Gastrocnemius medialis (tissue), 4 donors: ENCODE results near the gene WNT2.

Experiments used
- POLR2A ChIP-seq, 2 donors: fragments of 450-650 bp; IDR thresholded peaks; one replicate each; pipeline ENCODE4 v1.6.1; 2017; ENCODE audit warnings: antibody characterized with exemption in 2 of 2, mild to moderate bottlenecking in 2 of 2, moderate library complexity in 2 of 2
- TF ChIP-seq, protein P1 (sequence below), 5 experiments: fragments of 450-650 bp in 3 of 5; fragments of 200-600 bp in 2 of 5; sonication (generic) in 2 of 5; IDR thresholded peaks in 4 of 5; conservative IDR thresholded peaks in 1 of 5; 1 replicate in 4 of 5; 2 replicates in 1 of 5; pipeline ENCODE4 v1.5.1; 2016 to 2019; ENCODE audit warnings: antibody characterized with exemption in 5 of 5, mild to moderate bottlenecking in 3 of 5, moderate library complexity in 3 of 5

DNA sequence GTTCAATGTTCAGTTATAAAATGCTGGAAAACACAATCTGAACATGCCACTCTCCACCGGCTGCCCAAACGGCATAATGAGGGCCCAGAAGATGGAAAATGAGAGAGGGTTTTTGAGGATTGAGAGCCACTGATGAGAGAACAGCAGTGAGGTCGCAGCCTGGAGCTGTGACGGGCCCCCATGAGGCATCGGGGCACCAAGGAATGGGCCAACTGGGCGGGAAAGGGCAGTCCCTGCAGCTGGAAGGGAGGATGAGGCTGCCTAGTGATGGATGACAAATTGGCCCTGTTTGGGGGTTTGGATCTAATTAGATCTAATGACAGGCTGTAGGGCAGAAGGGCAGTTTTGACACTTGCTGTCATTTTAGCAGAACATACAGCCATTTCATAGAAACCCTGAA is 39.1 kb downstream of the WNT2 start:
- TF ChIP-seq POLR2A (IDR thresholded peaks at IDR 0.05), result no peak
- TF ChIP-seq, protein P1, sequence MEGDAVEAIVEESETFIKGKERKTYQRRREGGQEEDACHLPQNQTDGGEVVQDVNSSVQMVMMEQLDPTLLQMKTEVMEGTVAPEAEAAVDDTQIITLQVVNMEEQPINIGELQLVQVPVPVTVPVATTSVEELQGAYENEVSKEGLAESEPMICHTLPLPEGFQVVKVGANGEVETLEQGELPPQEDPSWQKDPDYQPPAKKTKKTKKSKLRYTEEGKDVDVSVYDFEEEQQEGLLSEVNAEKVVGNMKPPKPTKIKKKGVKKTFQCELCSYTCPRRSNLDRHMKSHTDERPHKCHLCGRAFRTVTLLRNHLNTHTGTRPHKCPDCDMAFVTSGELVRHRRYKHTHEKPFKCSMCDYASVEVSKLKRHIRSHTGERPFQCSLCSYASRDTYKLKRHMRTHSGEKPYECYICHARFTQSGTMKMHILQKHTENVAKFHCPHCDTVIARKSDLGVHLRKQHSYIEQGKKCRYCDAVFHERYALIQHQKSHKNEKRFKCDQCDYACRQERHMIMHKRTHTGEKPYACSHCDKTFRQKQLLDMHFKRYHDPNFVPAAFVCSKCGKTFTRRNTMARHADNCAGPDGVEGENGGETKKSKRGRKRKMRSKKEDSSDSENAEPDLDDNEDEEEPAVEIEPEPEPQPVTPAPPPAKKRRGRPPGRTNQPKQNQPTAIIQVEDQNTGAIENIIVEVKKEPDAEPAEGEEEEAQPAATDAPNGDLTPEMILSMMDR (IDR thresholded peaks at IDR 0.05 in 4 of 5, conservative IDR thresholded peaks at IDR 0.05 in 1 of 5), result no peak
